ENCODE measurements around the gene ADAM22. TPM values are rescaled to one million over a fixed set of nuclear protein-coding genes. Genes with fewer than 3 reads are reported as not detected.

ADAM22 gene
- total RNA-seq, 1 experiment from 2014 or later, result 10.0 TPM

- ATAC-seq, result no peak
- DNase-seq (ENCODE audit: low read depth, low spot score), result no peak
- TF ChIP-seq TCF7L2 (IDR thresholded peaks at IDR 0.05; ENCODE audit: borderline replicate concordance, extremely low read depth, insufficient read depth, insufficient read length) (no peak), EZH2 (IDR thresholded peaks at IDR 0.05) (no peak), POLR2AphosphoS5 (IDR thresholded peaks at IDR 0.05; ENCODE audit: low read depth, low read length) (no peak), SP1 (IDR thresholded peaks at IDR 0.05; ENCODE audit: low read depth) (no peak), POLR2A (IDR thresholded peaks at IDR 0.05; ENCODE audit: borderline replicate concordance, extremely low read depth, insufficient read depth, insufficient read length) (no peak), SIN3A (IDR thresholded peaks at IDR 0.05; ENCODE audit: low read depth) (no peak), EGR1 (IDR thresholded peaks at IDR 0.05; ENCODE audit: low read depth) (no peak), ZFX (IDR thresholded peaks at IDR 0.05) (no peak), CBX3 (IDR thresholded peaks at IDR 0.05; ENCODE audit: low read depth) (no peak), JUND (IDR thresholded peaks at IDR 0.05) (no peak), ZNF274 (IDR thresholded peaks at IDR 0.05; ENCODE audit: low read depth, low read length) (no peak), ELF1 (IDR thresholded peaks at IDR 0.05; ENCODE audit: borderline replicate concordance, low read depth) (no peak), YY1 (IDR thresholded peaks at IDR 0.05; ENCODE audit: extremely low read depth, insufficient replicate concordance, low read depth, low read length) (no peak), RAD21 (IDR thresholded peaks at IDR 0.05; ENCODE audit: low read depth) (no peak)
- TF ChIP-seq, protein P1, sequence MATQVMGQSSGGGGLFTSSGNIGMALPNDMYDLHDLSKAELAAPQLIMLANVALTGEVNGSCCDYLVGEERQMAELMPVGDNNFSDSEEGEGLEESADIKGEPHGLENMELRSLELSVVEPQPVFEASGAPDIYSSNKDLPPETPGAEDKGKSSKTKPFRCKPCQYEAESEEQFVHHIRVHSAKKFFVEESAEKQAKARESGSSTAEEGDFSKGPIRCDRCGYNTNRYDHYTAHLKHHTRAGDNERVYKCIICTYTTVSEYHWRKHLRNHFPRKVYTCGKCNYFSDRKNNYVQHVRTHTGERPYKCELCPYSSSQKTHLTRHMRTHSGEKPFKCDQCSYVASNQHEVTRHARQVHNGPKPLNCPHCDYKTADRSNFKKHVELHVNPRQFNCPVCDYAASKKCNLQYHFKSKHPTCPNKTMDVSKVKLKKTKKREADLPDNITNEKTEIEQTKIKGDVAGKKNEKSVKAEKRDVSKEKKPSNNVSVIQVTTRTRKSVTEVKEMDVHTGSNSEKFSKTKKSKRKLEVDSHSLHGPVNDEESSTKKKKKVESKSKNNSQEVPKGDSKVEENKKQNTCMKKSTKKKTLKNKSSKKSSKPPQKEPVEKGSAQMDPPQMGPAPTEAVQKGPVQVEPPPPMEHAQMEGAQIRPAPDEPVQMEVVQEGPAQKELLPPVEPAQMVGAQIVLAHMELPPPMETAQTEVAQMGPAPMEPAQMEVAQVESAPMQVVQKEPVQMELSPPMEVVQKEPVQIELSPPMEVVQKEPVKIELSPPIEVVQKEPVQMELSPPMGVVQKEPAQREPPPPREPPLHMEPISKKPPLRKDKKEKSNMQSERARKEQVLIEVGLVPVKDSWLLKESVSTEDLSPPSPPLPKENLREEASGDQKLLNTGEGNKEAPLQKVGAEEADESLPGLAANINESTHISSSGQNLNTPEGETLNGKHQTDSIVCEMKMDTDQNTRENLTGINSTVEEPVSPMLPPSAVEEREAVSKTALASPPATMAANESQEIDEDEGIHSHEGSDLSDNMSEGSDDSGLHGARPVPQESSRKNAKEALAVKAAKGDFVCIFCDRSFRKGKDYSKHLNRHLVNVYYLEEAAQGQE (IDR thresholded peaks at IDR 0.05; ENCODE audit: low read depth), result no peak
- TF ChIP-seq, protein P2, sequence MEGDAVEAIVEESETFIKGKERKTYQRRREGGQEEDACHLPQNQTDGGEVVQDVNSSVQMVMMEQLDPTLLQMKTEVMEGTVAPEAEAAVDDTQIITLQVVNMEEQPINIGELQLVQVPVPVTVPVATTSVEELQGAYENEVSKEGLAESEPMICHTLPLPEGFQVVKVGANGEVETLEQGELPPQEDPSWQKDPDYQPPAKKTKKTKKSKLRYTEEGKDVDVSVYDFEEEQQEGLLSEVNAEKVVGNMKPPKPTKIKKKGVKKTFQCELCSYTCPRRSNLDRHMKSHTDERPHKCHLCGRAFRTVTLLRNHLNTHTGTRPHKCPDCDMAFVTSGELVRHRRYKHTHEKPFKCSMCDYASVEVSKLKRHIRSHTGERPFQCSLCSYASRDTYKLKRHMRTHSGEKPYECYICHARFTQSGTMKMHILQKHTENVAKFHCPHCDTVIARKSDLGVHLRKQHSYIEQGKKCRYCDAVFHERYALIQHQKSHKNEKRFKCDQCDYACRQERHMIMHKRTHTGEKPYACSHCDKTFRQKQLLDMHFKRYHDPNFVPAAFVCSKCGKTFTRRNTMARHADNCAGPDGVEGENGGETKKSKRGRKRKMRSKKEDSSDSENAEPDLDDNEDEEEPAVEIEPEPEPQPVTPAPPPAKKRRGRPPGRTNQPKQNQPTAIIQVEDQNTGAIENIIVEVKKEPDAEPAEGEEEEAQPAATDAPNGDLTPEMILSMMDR (IDR thresholded peaks at IDR 0.05 in 2 of 3, conservative IDR thresholded peaks at IDR 0.05 in 1 of 3; ENCODE audit: borderline replicate concordance in 1 of 3, insufficient read depth in 1 of 3, low read depth in 2 of 3, low read length in 2 of 3), result no peak
- Histone ChIP-seq H3K9ac (ENCODE audit: low read length) (no peak overlapping the region), H3K9me3 (ENCODE audit: control insufficient read depth in 1 of 2, insufficient read depth in 1 of 2, low read depth in 1 of 2, low read length in 2 of 2) (no peaks in the 10 kb centered on the region), H3K36me3 (ENCODE audit: control insufficient read depth in 1 of 2, insufficient read depth in 2 of 2, low read length in 2 of 2) (no peaks in the 10 kb centered on the region), H3K9me2 (ENCODE audit: insufficient read depth) (no peaks in the 10 kb centered on the region), H4K20me1 (ENCODE audit: insufficient read depth) (no peaks in the 10 kb centered on the region), H3K4me1 (ENCODE audit: control insufficient read depth in 1 of 2, insufficient read depth in 2 of 2, low read length in 2 of 2) (no peaks in the 10 kb centered on the region), H3K4me3 (replicated peaks in 1 of 2; ENCODE audit: low read depth in 1 of 2, low read length in 2 of 2) (no peak overlapping the region), H3K4me2 (ENCODE audit: low read length) (no peak overlapping the region), H2AFZ (ENCODE audit: low read depth, low read length, poor library complexity, severe bottlenecking) (no peak overlapping the region), H3K27me3 (ENCODE audit: insufficient read depth, low read length) (no peaks in the 10 kb centered on the region), H3K79me2 (ENCODE audit: insufficient read depth, low read length) (no peaks in the 10 kb centered on the region), H3K27ac (ENCODE audit: low read depth, low read length) (no peak overlapping the region)
- ChIA-PET RAD21 (ENCODE audit: low non-redundant PET in 1 of 2, low total read pairs in 2 of 2, uncharacterized antibody in 2 of 2, unreplicated experiment in 2 of 2) (no interaction called here), CTCF (interaction anchor here (1.4 kb wide), 1 partner anchor 16 kb away, joined by 3 read pairs; no protein-coding TSS in a partner anchor), POLR2A (no interaction called here)
- intact Hi-C loops (cut with micrococcal nuclease), result no loop called here
- BruUV-seq (replicated peaks), result no TSS peak
These were observed 219.3 kb downstream of the ADAM22 start for GRCh38 chr7:88153378-88153777.
